Left forelimb (tissue), 1 donor: ENCODE data around the gene BCDIN3D.
"Not testable (repeated sequence)": the region's sequence is repeated elsewhere in the genome, so short reads cannot be mapped to it uniquely, and the experiment has no call there.

Experiments used
- DNase-seq: peaks from one replicate; pipeline ENCODE4 v3.0.0-alpha.2; 2018; ENCODE audit warnings: low spot score

The BCDIN3D gene, protein sequence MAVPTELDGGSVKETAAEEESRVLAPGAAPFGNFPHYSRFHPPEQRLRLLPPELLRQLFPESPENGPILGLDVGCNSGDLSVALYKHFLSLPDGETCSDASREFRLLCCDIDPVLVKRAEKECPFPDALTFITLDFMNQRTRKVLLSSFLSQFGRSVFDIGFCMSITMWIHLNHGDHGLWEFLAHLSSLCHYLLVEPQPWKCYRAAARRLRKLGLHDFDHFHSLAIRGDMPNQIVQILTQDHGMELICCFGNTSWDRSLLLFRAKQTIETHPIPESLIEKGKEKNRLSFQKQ

DNA sequence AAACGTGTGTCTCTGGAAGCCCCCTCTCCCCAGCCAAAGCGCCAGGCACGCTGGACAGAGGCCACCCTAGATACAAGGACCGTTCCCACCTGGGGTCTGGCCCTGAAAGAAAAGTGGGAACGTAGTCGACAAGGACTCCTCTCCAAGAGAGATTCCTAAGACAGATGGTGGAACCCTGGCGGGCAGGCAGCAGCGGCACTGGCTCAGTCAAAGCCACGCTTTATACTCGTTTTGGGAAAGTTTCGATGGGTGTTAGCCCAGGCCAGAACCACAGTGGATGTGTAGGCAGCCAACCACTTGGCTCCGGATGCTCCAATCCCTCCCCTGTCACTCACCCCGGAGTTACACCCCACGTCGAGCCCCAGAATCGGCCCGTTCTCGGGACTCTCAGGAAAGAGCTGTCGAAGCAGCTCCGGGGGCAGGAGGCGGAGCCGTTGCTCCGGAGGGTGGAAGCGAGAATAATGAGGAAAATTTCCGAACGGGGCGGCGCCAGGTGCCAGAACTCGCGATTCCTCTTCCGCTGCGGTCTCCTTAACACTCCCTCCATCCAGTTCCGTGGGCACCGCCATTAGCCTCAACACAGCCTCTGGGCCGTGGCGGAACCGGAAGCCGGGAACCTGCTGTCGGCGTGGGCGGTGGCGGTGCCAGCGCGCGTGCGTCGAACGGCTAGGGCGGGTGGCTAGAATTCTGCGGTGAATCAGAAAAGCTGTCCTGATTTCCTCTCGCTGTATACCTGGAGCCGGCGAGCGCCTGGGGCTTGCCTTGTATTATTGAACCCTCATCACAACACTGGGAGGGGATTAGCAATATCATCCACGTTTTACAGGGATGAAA is at the start of gene BCDIN3D:
Gene BCDIN3D (minus strand): TSS at position 588 of the 834 bp plus-strand sequence. CDS start 19 bp downstream, at position 569.
- DNase-seq = peak; percentile 92

- no peak for DNase-seq
Measured at GRCh38 chr12:49892084-49892731, 49.3 kb upstream of the BCDIN3D start.

- DNase-seq = no peak
Measured at GRCh38 chr12:49891476-49891875, 48.6 kb upstream of the BCDIN3D start.

- DNase-seq = no peak
Measured at GRCh38 chr12:49891012-49891411, 48.1 kb upstream of the BCDIN3D start.

DNA sequence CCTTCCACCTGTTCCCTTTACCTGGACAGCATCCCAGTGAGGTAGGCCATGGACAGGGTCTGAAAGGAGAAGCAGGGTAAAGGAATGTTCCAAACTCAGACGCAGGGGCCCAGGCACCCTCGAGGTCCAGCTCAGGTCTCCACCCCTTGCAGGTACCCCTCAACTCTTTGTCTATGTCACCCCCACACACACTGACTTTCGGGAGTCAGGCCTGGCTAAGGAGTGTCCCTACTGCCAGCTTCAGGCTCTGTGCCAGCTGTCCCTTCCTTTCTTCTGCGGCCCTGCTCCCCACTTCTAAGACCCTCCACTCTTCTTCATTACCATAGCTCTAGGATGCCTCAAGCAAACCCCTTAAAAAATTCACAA is 47.2 kb upstream of the BCDIN3D start:
- DNase-seq = no peak

- DNase-seq = no peak
Measured at GRCh38 chr12:49889361-49890095, 46.6 kb upstream of the BCDIN3D start.

DNA sequence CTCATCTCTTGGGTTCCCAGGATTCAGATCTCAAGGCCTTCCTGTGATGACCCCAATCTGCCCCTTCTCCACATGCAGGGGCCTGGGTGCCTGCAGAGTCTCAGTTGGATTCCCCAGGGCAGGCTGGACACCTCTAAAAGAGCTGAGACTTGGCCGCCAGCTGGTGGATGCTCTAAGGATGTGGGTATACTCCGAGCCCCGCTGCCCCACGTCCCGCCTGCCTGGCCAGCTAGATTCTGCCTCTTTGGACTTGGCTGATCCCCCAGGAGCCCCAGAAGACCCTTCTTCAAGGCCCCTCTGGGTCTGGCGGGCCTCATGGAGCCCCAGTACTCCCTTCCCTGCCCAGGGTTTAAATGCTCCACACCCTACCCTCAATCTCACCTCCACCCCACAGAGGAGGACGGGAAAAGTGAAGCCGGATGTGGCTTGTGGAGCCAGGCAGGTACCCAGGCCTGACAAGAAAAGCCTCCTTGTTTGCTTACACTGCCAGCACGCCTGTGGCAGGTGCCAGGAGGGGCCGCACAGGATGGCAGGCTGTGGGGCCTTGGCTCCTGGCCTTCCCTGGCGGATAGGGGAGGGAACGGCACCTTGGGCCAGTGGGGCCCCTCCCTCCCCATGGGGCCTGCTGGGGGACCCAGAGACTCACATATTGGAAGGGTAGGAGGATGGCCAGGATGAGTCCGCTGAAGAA is 45.7 kb upstream of the BCDIN3D start:
- DNase-seq = no peak

GRCh38 chr12:49887536-49888401 is 44.9 kb upstream of the BCDIN3D start:
- no peak for DNase-seq

GRCh38 chr12:49887091-49887490 is 44.2 kb upstream of the BCDIN3D start:
- DNase-seq = no peak

GRCh38 chr12:49885663-49886461 is 43.0 kb upstream of the BCDIN3D start:
- no peak for DNase-seq

DNA sequence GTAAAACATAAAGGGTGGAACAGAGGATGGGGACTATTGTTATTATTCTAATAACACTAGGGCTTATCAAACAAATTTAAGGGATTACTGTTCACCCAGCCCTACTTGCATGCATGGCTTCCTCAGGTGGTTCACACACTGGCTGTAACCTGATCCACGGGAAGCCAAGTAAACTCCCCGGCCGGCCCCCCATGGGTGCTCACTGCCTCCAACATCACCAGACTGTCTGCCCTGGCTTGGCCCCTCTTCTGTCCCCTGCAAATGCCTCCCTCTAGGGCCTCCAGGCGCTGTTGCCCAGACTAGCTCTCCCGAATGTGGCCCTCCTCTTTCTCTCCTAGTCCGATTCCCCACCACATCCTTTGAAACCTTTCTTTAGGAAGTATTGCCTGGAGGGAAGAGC is 42.2 kb upstream of the BCDIN3D start:
- DNase-seq = no peak

GRCh38 chr12:49882851-49883464 is 40.1 kb upstream of the BCDIN3D start:
- no peak for DNase-seq

DNA sequence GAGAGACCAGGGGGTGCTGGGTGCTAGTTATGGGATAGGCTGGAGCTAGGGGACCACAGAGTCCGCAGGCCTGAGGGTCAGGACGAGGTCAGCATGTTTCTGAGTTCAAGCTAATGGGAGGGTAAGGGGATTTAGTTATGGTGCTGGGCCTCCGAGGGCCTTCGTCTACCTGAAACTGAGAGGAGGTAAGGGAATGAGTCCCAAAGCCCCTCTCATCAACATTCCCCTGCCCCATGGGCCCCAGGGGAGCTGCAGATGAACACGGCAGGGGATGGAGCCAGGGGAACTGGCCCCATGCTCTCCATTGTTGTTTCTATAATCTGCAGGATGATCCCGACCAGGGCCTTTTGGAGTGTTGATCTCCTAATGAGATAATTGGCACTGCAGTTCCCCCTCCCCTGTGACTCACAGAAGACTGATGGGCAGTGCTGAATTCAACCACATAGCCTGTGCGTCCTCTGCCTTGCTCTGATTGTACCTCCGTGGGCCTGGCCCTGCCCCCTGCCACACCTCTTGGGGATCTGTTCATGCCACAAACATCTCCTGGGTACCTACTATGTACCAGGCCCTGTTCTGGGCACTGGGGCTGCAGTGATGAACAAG is 39.4 kb upstream of the BCDIN3D start:
- DNase-seq = no peak

DNA sequence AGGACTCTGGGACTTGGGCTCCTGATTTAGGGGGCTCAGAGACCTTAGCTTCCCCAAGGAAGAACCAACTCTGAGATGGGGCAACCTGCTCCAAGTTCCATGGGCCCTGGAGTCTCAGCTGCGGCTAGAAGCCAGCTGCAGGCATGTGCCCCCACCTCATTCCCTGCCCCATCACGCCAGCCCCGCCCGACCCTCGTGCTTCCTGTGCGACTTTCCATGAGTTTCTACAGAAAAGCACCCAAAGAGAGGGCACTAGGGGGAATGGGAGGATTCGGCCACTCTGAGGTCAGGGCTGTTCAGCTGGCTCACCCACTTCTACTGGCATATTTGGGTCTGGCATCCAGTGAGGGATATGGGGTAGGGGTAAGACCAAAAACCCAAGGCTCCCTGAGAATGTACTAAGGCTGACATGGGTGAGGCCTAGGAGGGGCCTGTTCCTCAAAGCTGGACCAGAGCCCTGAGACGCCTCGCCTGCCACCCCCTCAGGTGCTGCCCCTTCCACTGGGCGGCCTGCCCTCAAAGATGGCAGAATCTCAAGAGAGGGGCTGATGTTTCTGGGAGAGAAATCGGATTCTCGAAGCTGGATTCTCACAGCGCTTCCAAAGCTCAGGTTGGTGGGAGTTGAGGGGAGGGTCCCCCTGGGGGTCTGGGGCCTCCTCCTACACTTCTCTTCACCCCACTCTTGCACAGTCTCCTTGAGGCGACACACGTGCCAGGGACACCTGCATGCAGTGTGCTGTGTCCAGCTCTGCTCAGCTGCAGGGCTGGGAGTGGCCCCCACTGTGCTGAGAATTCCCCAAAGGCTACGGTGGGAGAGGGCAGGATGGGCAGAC is 38.7 kb upstream of the BCDIN3D start:
- no peak for DNase-seq

DNA sequence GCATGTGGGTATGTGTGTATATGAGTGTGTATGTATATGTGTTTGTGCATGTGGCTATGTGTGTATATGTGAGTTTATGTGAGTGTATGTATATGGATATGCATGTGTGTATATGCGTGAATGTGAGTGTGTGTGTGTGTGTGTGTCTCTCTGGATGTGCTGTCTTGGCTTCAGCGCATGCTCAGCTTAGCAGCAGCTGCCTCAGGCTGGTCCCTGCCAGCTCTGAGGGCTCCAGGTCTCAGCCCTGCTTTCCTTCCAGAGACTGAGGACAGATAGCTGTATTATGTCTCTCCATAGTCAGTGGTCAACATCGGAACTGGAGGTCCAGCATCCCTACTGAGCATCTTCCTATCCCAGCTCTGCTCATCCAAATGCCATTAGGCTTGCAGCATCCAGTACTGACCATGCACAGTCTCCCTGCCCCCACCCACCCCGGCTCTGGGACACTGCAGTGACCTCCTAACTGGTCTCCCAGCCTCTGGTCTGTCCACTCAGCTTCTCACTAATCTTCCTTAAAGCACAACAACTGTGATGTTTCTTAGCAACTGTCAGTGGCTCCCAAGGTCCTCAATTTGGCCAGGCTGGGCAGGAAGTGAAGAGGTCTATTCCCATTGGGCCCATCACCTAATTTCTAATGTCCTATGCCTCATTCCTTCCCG is 38.0 kb upstream of the BCDIN3D start:
- DNase-seq = no peak

- not testable (repeated sequence) for DNase-seq
Measured at GRCh38 chr12:49879065-49879464, 36.2 kb upstream of the BCDIN3D start.

DNA sequence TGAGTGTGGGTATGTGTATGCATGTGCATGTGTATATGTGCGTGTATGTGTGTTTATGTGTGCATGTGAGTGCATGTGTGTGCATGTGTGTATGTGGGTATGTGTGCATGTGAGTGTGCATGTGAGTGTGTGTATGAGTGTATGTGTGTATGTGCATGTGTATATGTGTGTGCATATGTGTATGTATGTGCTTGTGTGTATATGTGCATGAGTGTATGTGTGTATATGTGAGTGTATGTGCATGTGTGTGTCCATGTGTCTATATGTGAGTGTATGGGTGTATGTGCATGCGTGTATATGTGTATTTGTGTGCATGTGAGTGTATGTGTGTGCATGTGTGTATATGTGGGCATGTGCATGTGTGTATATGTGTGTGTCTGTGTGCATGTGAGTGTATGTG is 35.1 kb upstream of the BCDIN3D start:
- DNase-seq = no peak
